ENCODE measurements around the gene LOXL4. TPM values are rescaled to one million over a fixed set of nuclear protein-coding genes. Genes with fewer than 3 reads are reported as not detected.

LOXL4 gene
- total RNA-seq, 1 experiment from 2014 or later, result 1.3 TPM

DNA sequence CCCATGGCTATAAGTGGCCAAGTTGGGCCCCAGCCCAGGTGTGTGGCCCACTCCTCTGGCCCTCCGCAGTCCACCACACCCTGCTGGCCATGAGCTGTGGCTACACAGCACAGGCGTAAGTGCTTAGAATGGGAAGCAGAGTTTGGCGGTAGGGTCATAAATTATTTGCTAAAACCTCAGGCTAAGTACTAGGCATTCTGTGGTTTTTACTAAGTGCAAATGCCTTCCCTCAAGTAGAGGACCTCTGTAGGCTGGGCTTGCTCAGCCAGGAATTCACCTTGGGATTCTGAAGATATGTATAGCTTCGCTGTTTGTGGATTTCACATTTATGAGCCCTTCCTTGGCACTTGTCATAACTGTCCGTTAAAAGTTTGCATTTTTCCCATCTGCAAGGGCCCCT, 44.8 kb upstream of the LOXL4 start:
- Histone ChIP-seq H4K20me1 (ENCODE audit: insufficient read depth) (no peaks in the 10 kb centered on the region), H3K9me2 (ENCODE audit: insufficient read depth) (no peaks in the 10 kb centered on the region), H3K4me3 (replicated peaks in 1 of 2; ENCODE audit: low read depth in 1 of 2, low read length in 2 of 2) (no peak overlapping the region), H3K27ac (ENCODE audit: low read depth, low read length) (no peak overlapping the region), H3K79me2 (ENCODE audit: insufficient read depth, low read length) (no peaks in the 10 kb centered on the region), H3K9ac (ENCODE audit: low read length) (no peak overlapping the region), H3K4me1 (ENCODE audit: control insufficient read depth in 1 of 2, insufficient read depth in 2 of 2, low read length in 2 of 2) (peaks cover 2 to 27% of the 10 kb centered on the region in 2 experiments; a peak in 2 of 4 replicates), H3K9me3 (ENCODE audit: control insufficient read depth in 1 of 2, insufficient read depth in 1 of 2, low read depth in 1 of 2, low read length in 2 of 2) (no peaks in the 10 kb centered on the region), H3K27me3 (ENCODE audit: insufficient read depth, low read length) (no peaks in the 10 kb centered on the region), H2AFZ (ENCODE audit: low read depth, low read length, poor library complexity, severe bottlenecking) (no peak overlapping the region), H3K4me2 (ENCODE audit: low read length) (no peak overlapping the region), H3K36me3 (ENCODE audit: control insufficient read depth in 1 of 2, insufficient read depth in 2 of 2, low read length in 2 of 2) (no peaks in the 10 kb centered on the region)
- BruUV-seq (replicated peaks), result no TSS peak
- intact Hi-C loops (cut with micrococcal nuclease), result no loop called here
- POLR2A ChIA-PET, result interaction anchor here (1.3 kb wide), 1 partner anchor 11 kb away, joined by 3 read pairs; no protein-coding TSS in a partner anchor
- no peak for ATAC-seq
- TF ChIP-seq, protein P1, sequence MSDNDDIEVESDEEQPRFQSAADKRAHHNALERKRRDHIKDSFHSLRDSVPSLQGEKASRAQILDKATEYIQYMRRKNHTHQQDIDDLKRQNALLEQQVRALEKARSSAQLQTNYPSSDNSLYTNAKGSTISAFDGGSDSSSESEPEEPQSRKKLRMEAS (IDR thresholded peaks at IDR 0.05), result no peak
- TF ChIP-seq, protein P2, sequence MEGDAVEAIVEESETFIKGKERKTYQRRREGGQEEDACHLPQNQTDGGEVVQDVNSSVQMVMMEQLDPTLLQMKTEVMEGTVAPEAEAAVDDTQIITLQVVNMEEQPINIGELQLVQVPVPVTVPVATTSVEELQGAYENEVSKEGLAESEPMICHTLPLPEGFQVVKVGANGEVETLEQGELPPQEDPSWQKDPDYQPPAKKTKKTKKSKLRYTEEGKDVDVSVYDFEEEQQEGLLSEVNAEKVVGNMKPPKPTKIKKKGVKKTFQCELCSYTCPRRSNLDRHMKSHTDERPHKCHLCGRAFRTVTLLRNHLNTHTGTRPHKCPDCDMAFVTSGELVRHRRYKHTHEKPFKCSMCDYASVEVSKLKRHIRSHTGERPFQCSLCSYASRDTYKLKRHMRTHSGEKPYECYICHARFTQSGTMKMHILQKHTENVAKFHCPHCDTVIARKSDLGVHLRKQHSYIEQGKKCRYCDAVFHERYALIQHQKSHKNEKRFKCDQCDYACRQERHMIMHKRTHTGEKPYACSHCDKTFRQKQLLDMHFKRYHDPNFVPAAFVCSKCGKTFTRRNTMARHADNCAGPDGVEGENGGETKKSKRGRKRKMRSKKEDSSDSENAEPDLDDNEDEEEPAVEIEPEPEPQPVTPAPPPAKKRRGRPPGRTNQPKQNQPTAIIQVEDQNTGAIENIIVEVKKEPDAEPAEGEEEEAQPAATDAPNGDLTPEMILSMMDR (IDR thresholded peaks at IDR 0.05 in 2 of 3, conservative IDR thresholded peaks at IDR 0.05 in 1 of 3; ENCODE audit: borderline replicate concordance in 1 of 3, insufficient read depth in 1 of 3, low read depth in 2 of 3, low read length in 2 of 3), result peak in 2 of 3 experiments; percentile 12 to 34; a peak in 2 of 6 replicates
- no peak for TF ChIP-seq ELF1 (IDR thresholded peaks at IDR 0.05; ENCODE audit: borderline replicate concordance, low read depth)
- TF ChIP-seq SP1 (IDR thresholded peaks at IDR 0.05; ENCODE audit: low read depth), result no peak
- no peak for TF ChIP-seq EZH2 (IDR thresholded peaks at IDR 0.05)
- TF ChIP-seq POLR2AphosphoS5 (IDR thresholded peaks at IDR 0.05; ENCODE audit: low read depth, low read length), result no peak
- no peak for DNase-seq (ENCODE audit: low read depth, low spot score)
- CTCF ChIA-PET, result interaction anchor here (1.2 to 1.5 kb wide), 2 partner anchors 10 to 50 kb away, joined by 4 to 7 read pairs; no protein-coding TSS in a partner anchor
- RAD21 ChIA-PET (ENCODE audit: low non-redundant PET in 1 of 2, low total read pairs in 2 of 2, uncharacterized antibody in 2 of 2, unreplicated experiment in 2 of 2), result no interaction called here

GRCh38 chr10:98312349-98312748, 44.4 kb upstream of the LOXL4 start:
- Histone ChIP-seq H3K4me1 (ENCODE audit: control insufficient read depth in 1 of 2, insufficient read depth in 2 of 2, low read length in 2 of 2) (peaks cover 2 to 27% of the 10 kb centered on the region in 2 experiments; a peak in 2 of 4 replicates), H3K27ac (ENCODE audit: low read depth, low read length) (no peak overlapping the region), H3K9me3 (ENCODE audit: control insufficient read depth in 1 of 2, insufficient read depth in 1 of 2, low read depth in 1 of 2, low read length in 2 of 2) (no peaks in the 10 kb centered on the region), H3K9ac (ENCODE audit: low read length) (no peak overlapping the region), H3K36me3 (ENCODE audit: control insufficient read depth in 1 of 2, insufficient read depth in 2 of 2, low read length in 2 of 2) (no peaks in the 10 kb centered on the region), H3K9me2 (ENCODE audit: insufficient read depth) (no peaks in the 10 kb centered on the region), H3K27me3 (ENCODE audit: insufficient read depth, low read length) (no peaks in the 10 kb centered on the region), H4K20me1 (ENCODE audit: insufficient read depth) (no peaks in the 10 kb centered on the region), H2AFZ (ENCODE audit: low read depth, low read length, poor library complexity, severe bottlenecking) (no peak overlapping the region), H3K4me2 (ENCODE audit: low read length) (no peak overlapping the region), H3K4me3 (replicated peaks in 1 of 2; ENCODE audit: low read depth in 1 of 2, low read length in 2 of 2) (no peak overlapping the region), H3K79me2 (ENCODE audit: insufficient read depth, low read length) (no peaks in the 10 kb centered on the region)
- ChIA-PET RAD21 (ENCODE audit: low non-redundant PET in 1 of 2, low total read pairs in 2 of 2, uncharacterized antibody in 2 of 2, unreplicated experiment in 2 of 2) (no interaction called here), CTCF (interaction anchor here (1.2 to 1.5 kb wide), 2 partner anchors 11 to 50 kb away, joined by 4 to 7 read pairs; no protein-coding TSS in a partner anchor), POLR2A (no interaction called here)
- TF ChIP-seq REST (IDR thresholded peaks at IDR 0.05; ENCODE audit: low read depth), result no peak
- no peak for TF ChIP-seq CBX3 (IDR thresholded peaks at IDR 0.05; ENCODE audit: low read depth)
- no peak for TF ChIP-seq EZH2 (IDR thresholded peaks at IDR 0.05)
- no peak for TF ChIP-seq JUND (IDR thresholded peaks at IDR 0.05)
- no peak for TF ChIP-seq FOSL1 (IDR thresholded peaks at IDR 0.05; ENCODE audit: low read depth)
- TF ChIP-seq RAD21 (IDR thresholded peaks at IDR 0.05; ENCODE audit: low read depth), result no peak
- no peak for TF ChIP-seq TCF7L2 (IDR thresholded peaks at IDR 0.05; ENCODE audit: borderline replicate concordance, extremely low read depth, insufficient read depth, insufficient read length)
- no peak for TF ChIP-seq ELF1 (IDR thresholded peaks at IDR 0.05; ENCODE audit: borderline replicate concordance, low read depth)
- TF ChIP-seq SP1 (IDR thresholded peaks at IDR 0.05; ENCODE audit: low read depth), result no peak
- no peak for ATAC-seq
- BruUV-seq (replicated peaks), result no TSS peak
- intact Hi-C loops (cut with micrococcal nuclease), result no loop called here
- no peak for DNase-seq (ENCODE audit: low read depth, low spot score)
